ENCODE data around the gene ODF2L.

ODF2L gene

GRCh38 chr1:86317926-86318325 is 78.2 kb downstream of the ODF2L start:
- H3K9me3 Mint-ChIP-seq: no peaks in the 10 kb centered on the region
- H3K4me3 Mint-ChIP-seq: no peak overlapping the region
- H3K36me3 Mint-ChIP-seq (ENCODE audit: low read depth): no peaks in the 10 kb centered on the region
- DNase-seq: no peak
- no peak for ATAC-seq
- H3K27ac Mint-ChIP-seq: no peak overlapping the region
- H3K4me1 Mint-ChIP-seq: no peaks in the 10 kb centered on the region
- no peaks in the 10 kb centered on the region for H3K27me3 Mint-ChIP-seq

GRCh38 chr1:86305731-86306130 is 90.4 kb downstream of the ODF2L start:
- DNase-seq: no peak
- peaks cover 1% of the 10 kb centered on the region for H3K27me3 Mint-ChIP-seq
- no peak for ATAC-seq
- H3K36me3 Mint-ChIP-seq (ENCODE audit: low read depth): no peaks in the 10 kb centered on the region
- no peak overlapping the region for H3K27ac Mint-ChIP-seq
- H3K9me3 Mint-ChIP-seq: peaks cover 10% of the 10 kb centered on the region
- H3K4me1 Mint-ChIP-seq: no peaks in the 10 kb centered on the region
- no peak overlapping the region for H3K4me3 Mint-ChIP-seq

GRCh38 chr1:86303041-86303690 is 93.0 kb downstream of the ODF2L start:
- H3K27me3 Mint-ChIP-seq: peaks cover 3% of the 10 kb centered on the region
- no peaks in the 10 kb centered on the region for H3K4me1 Mint-ChIP-seq
- DNase-seq (no peak), ATAC-seq (no peak)
- H3K36me3 Mint-ChIP-seq (ENCODE audit: low read depth): no peaks in the 10 kb centered on the region
- H3K4me3 Mint-ChIP-seq: no peak overlapping the region
- peaks cover 15% of the 10 kb centered on the region for H3K9me3 Mint-ChIP-seq
- H3K27ac Mint-ChIP-seq: no peak overlapping the region
